GM12878 (cell line): ENCODE measurements around the gene QRFP. TPM values are rescaled to one million over a fixed set of nuclear protein-coding genes. Genes with fewer than 3 reads are reported as not detected.

Experiments
- ATAC-seq: fragments of 200-7000 bp; cut with Tn5 transposase; 3 replicates; pipeline ENCODE4 v1.9.1; 2020; ENCODE audit warnings: mild to moderate bottlenecking, moderate library complexity
- BruUV-seq: library from RNA; stranded (reverse); fragments of 400-500 nt; replicated peaks from 2 replicates; lab custom pipeline; 2021; lab: Mats Ljungman, UMichigan
- CTCF ChIA-PET: fragments of 300-600 bp; sonication (Branson Sonifier 250); formaldehyde crosslinking; extraction: SDS; loops from one replicate; lab custom pipeline; 2021; ENCODE audit warnings: inconsistent platforms; lab: Yijun Ruan, JAX
- POLR2A ChIA-PET: fragments of 350-600 bp; formaldehyde crosslinking; extraction: SDS; loops from one replicate; lab custom pipeline; 2021; ENCODE audit warnings: inconsistent platforms; lab: Charles Lee
- RAD21 ChIA-PET: fragments of 300-600 bp; sonication (Branson Sonifier 250); formaldehyde crosslinking; loops from one replicate; lab custom pipeline; 2023; ENCODE audit warnings: antibody characterized with exemption; ENCODE audit not compliant: unreplicated experiment; lab: Charles Lee
- SMC1A ChIA-PET: fragments of 300-600 bp; sonication (Branson Sonifier 250); formaldehyde crosslinking; loops from one replicate; lab custom pipeline; 2023; ENCODE audit not compliant: unreplicated experiment, uncharacterized antibody; lab: Charles Lee
- DNase-seq: peaks from one replicate; pipeline ENCODE4 v3.0.0-alpha.2; 2011; ENCODE audit warnings: low read depth, low spot score
- FAIRE-seq: peaks from 3 replicates; lab custom pipeline; 2011; peaks lifted over from hg19 to GRCh38; lab: Jason Lieb, UNC
- H2AFZ ChIP-seq: 2 replicates; pipeline ENCODE4 v1.6.0; 2011; ENCODE audit warnings: low read depth, low read length, control low read depth; ENCODE audit not compliant: control insufficient read depth
- H3K27ac ChIP-seq: 2 replicates; pipeline ENCODE4 v1.5.1; 2011; ENCODE audit warnings: control low read depth; ENCODE audit not compliant: control insufficient read depth, insufficient read depth
- H3K27me3 ChIP-seq, 2 experiments: replicated peaks in 1 of 2; 2 replicates each; pipeline versions ENCODE4 v1.6.0 to v1.6.1; 2011; ENCODE audit warnings: low read length in 1 of 2; ENCODE audit not compliant: control insufficient read depth in 2 of 2, insufficient read depth in 2 of 2
- H3K36me3 ChIP-seq, 2 experiments: 2 replicates each; pipeline ENCODE4 v1.5.1; 2011; ENCODE audit warnings: low read length in 1 of 2; ENCODE audit not compliant: control insufficient read depth in 2 of 2, insufficient read depth in 2 of 2
- H3K4me1 ChIP-seq: 2 replicates; pipeline ENCODE4 v1.6.1; 2011; ENCODE audit warnings: mild to moderate bottlenecking, low read length, moderate library complexity, mixed read lengths; ENCODE audit not compliant: control insufficient read depth, insufficient read depth
- H3K4me2 ChIP-seq: 2 replicates; pipeline ENCODE4 v1.6.0; 2011; ENCODE audit warnings: control low read depth; ENCODE audit not compliant: control insufficient read depth, insufficient read depth
- H3K4me3 ChIP-seq: fragments of 200-600 bp; sonication (generic); 2 replicates; pipeline ENCODE4 v1.5.1; 2016
- H3K79me2 ChIP-seq: 2 replicates; pipeline ENCODE4 v1.6.0; 2011; ENCODE audit warnings: low read length; ENCODE audit not compliant: control insufficient read depth, insufficient read depth
- H3K9ac ChIP-seq: 2 replicates; pipeline ENCODE4 v1.8.0; 2011; ENCODE audit warnings: low read length, control low read depth, mixed read lengths; ENCODE audit not compliant: control insufficient read depth, insufficient read depth
- H3K9me3 ChIP-seq: replicated peaks from 3 replicates; pipeline ENCODE4 v1.5.1; 2011; ENCODE audit warnings: mild to moderate bottlenecking, low read length; ENCODE audit not compliant: control insufficient read depth, insufficient read depth
- H4K20me1 ChIP-seq: 2 replicates; pipeline ENCODE4 v1.6.0; 2011; ENCODE audit not compliant: control insufficient read depth, insufficient read depth
- BACH1 ChIP-seq: fragments of 450-650 bp; IDR thresholded peaks from 2 replicates; pipeline ENCODE4 v1.6.1; 2017; ENCODE audit warnings: mild to moderate bottlenecking, borderline replicate concordance
- FOS ChIP-seq: IDR thresholded peaks from 3 replicates; pipeline ENCODE4 v1.6.1; 2011; ENCODE audit warnings: borderline replicate concordance; ENCODE audit not compliant: insufficient read length; ENCODE audit errors: extremely low read depth
- LARP7 ChIP-seq: fragments of 450-650 bp; IDR thresholded peaks from 2 replicates; pipeline ENCODE4 v1.6.1; 2017; ENCODE audit warnings: mild to moderate bottlenecking
- NR2C2 ChIP-seq: IDR thresholded peaks from 2 replicates; pipeline ENCODE4 v1.6.1; 2011; ENCODE audit warnings: borderline replicate concordance, low read depth; ENCODE audit not compliant: control insufficient read depth, insufficient read length
- PAX5 ChIP-seq: IDR thresholded peaks from 2 replicates; pipeline ENCODE4 v1.6.1; 2011; ENCODE audit warnings: low read depth, low read length, borderline replicate concordance
- SIN3A ChIP-seq: IDR thresholded peaks from 2 replicates; pipeline ENCODE4 v1.6.1; 2012; ENCODE audit warnings: low read depth, low read length, improper control_type of control experiment
- SREBF1 ChIP-seq: IDR thresholded peaks from 2 replicates; pipeline ENCODE4 v1.6.1; 2012; ENCODE audit warnings: mild to moderate bottlenecking, low read length
- SUPT20H ChIP-seq: IDR thresholded peaks from 2 replicates; pipeline ENCODE4 v1.6.1; 2011; ENCODE audit warnings: low read depth, mild to moderate bottlenecking, low read length, moderate library complexity, borderline replicate concordance; ENCODE audit not compliant: control insufficient read depth
- TCF3 ChIP-seq: IDR thresholded peaks from 2 replicates; pipeline ENCODE4 v1.6.1; 2012; ENCODE audit warnings: low read depth, mild to moderate bottlenecking, low read length, borderline replicate concordance; ENCODE audit not compliant: insufficient read depth
- YY1 ChIP-seq: IDR thresholded peaks from 2 replicates; pipeline ENCODE4 v1.6.1; 2011; ENCODE audit warnings: low read depth, mild to moderate bottlenecking, low read length
- ZNF24 ChIP-seq: fragments of 450-650 bp; IDR thresholded peaks from 2 replicates; pipeline ENCODE4 v1.6.1; 2017; ENCODE audit warnings: antibody characterized with exemption, mild to moderate bottlenecking
- WGBS: methylation state at CpG from one replicate; pipeline ENCODE4 v1.1.6; 2016; ENCODE audit warnings: low lambda C conversion rate; ENCODE audit not compliant: insufficient replicate concordance, insufficient coverage; ENCODE audit errors: missing lambda C conversion rate; 5-methylcytosine and 5-hydroxymethylcytosine counted together
- in situ Hi-C: fragments of 300-500 bp; cut with MboI; formaldehyde crosslinking; loops from 9 replicates; pipeline ENCODE4 v1.14.3; 2018; ENCODE audit warnings: mixed read lengths
- intact Hi-C: fragments of 100-400 bp; cut with micrococcal nuclease; formaldehyde crosslinking; loops from one replicate; pipeline ENCODE4 v1.14.2; 2022; ENCODE audit not compliant: unreplicated experiment
- polyA plus RNA-seq, 11 experiments: library from polyadenylated mRNA; depleted of rRNA in 4 of 11; unstranded in 6 of 11; stranded (reverse) in 5 of 11; fragments of >200 nt; fragmentation: Nextera tagmentation in 4 of 11; fragmentation: Illumina TruSeq in 1 of 11; extraction: Ambion mirVana in 4 of 11; extraction: Trizol in 1 of 11; gene quantifications; 1 replicate in 1 of 11; 2 replicates in 10 of 11; pipeline versions ENCODE4 v1.2.1 to v1.2.3, GENCODE V29; 2011 to 2016; ENCODE audit warnings: inconsistent platforms in 2 of 11, missing spikeins in 2 of 11, low read depth in 1 of 11
- total RNA-seq, 4 experiments: library from RNA; depleted of rRNA in 3 of 4; stranded (reverse); fragments of >200 nt in 3 of 4; fragmentation: Illumina TruSeq in 1 of 4; extraction: Trizol in 1 of 4; gene quantifications; 2 replicates each; pipeline versions ENCODE4 v1.2.1 to v1.2.3, GENCODE V29; 2013 to 2021
- TF ChIP-seq, protein P1 (sequence below): fragments of 450-650 bp; IDR thresholded peaks from 2 replicates; pipeline ENCODE4 v1.6.1; 2017; ENCODE audit warnings: antibody characterized with exemption, mild to moderate bottlenecking, moderate library complexity
- TF ChIP-seq, protein P2 (sequence below): IDR thresholded peaks from 2 replicates; pipeline ENCODE4 v1.6.1; 2012; ENCODE audit warnings: low read depth, low read length, improper control_type of control experiment
- TF ChIP-seq, protein P3 (sequence below), 3 experiments: IDR thresholded peaks in 2 of 3; conservative IDR thresholded peaks in 1 of 3; 2 replicates each; pipeline ENCODE4 v1.5.1; 2011; ENCODE audit warnings: low read depth in 3 of 3, low read length in 3 of 3, mild to moderate bottlenecking in 3 of 3, control low read depth in 2 of 3, moderate library complexity in 2 of 3, inconsistent platforms in 1 of 3, mixed read lengths in 1 of 3; ENCODE audit not compliant: control insufficient read depth in 2 of 3, insufficient read depth in 1 of 3; ENCODE audit errors: extremely low read depth in 1 of 3

QRFP gene
- total and polyA plus RNA-seq, 10 of the 15 experiments (the other 5 are each of a cell fraction or from before 2014, with no cell fraction given), result not detected

DNA sequence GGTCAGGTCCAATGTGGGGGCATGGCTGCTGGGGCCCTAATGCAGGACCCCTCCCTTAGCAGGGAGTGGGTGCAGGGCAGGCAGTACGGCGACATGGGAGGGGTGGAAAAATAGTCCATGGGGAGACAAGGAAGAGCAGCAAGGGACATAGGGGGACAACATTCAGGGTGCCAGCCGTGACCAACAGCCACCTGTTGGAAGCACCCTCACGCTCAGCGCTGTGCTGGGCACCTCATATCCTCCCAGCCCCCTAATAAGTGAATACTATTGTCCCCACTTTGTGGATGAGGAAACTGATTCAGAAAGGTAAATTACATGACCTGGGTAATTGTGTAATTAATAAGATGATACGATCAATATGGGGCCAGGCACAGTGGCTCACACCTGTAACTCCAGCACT, 45.5 kb upstream of the QRFP start (continued):
- no peak for TF ChIP-seq NR2C2
- TF ChIP-seq TCF3, result no peak
- TF ChIP-seq PAX5, result no peak
- no peak for TF ChIP-seq SIN3A

DNA sequence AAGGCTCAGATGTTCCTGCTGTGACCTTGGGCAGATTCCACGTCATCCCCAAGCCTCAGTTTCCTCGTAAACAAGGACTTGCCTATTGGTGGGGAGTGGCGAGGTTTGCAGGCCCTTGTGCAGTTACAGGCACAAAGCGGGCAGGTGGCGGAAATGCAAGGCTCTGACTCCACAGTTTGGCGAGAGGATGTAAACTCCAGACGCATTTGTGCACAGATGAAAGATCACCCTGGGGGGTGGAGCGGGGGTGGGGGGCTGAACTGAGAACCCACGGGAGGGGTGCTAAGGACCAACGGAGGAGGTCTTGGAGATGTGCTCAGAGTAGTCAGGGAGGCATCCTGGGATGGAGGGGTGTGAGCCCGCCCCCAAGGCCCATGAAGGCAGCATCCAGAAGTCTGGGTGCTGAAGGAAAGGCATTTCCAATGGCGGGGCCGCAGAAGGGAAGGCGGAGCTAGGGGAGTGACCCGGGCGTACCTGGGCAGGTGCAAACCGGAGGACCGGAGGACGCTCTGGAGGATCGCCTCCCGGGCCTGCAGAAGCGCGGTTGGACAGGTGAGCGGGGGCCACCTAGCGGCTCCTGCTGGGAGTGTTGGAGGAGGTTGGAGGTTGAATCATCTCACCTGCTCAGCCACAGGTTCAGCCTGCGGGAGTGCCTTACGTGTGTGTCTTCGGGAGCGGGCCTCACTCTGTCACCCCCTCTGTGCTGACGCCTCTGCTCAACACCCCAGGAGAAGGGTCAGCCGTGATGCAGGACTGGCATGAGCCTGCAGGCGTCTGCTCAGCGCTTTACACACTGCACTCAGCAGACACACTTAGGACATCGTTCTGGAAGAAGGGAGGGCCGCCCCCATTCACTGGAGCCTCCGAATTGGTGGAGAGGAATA, 44.3 kb upstream of the QRFP start:
- Histone ChIP-seq H3K4me3 (no peak overlapping the region), H3K9ac (no peak overlapping the region), H3K27me3 (peaks cover 6 to 21% of the 10 kb centered on the region in 2 experiments), H3K79me2 (no peaks in the 10 kb centered on the region), H3K4me2 (peak overlapping the region; percentile 47; the same call in 1 of the 2 replicates), H3K27ac (no peak overlapping the region), H2AFZ (no peak overlapping the region), H3K9me3 (no peaks in the 10 kb centered on the region), H4K20me1 (peaks cover 6% of the 10 kb centered on the region; the same call in 1 of the 2 replicates), H3K4me1 (no peaks in the 10 kb centered on the region; the same call in 1 of the 2 replicates), H3K36me3 (no peaks in the 10 kb centered on the region)
- CTCF ChIA-PET, result interaction anchor here (0.6 to 3.5 kb wide), 2 partner anchors 71 to 74 kb away, joined by 5 to 36 read pairs; no protein-coding TSS in a partner anchor
- POLR2A ChIA-PET, result no interaction called here
- no peak for DNase-seq
- in situ Hi-C loops (loop anchor here (5.0 kb wide), 3 partner anchors 74 to 234 kb away; no protein-coding TSS in a partner anchor), intact Hi-C loops (loop anchor here (1.0 to 2.0 kb wide), 4 partner anchors 71 to 234 kb away; no protein-coding TSS in a partner anchor)
- RAD21 ChIA-PET, result no interaction called here
- no TSS peak for BruUV-seq
- peak; percentile 91 for ATAC-seq
- 9% methylated on average over 36 of the region's 36 CpGs for WGBS
- FAIRE-seq, result peak; percentile 85
- SMC1A ChIA-PET, result no interaction called here
- TF ChIP-seq SREBF1 (no peak), ZNF24 (no peak), LARP7 (peak; percentile 59; the same call in 1 of the 2 replicates), YY1 (peak; percentile 70), FOS (no peak), NR2C2 (no peak), SUPT20H (no peak), BACH1 (peak; percentile 29; the same call in 1 of the 2 replicates)
- TF ChIP-seq, protein P1, sequence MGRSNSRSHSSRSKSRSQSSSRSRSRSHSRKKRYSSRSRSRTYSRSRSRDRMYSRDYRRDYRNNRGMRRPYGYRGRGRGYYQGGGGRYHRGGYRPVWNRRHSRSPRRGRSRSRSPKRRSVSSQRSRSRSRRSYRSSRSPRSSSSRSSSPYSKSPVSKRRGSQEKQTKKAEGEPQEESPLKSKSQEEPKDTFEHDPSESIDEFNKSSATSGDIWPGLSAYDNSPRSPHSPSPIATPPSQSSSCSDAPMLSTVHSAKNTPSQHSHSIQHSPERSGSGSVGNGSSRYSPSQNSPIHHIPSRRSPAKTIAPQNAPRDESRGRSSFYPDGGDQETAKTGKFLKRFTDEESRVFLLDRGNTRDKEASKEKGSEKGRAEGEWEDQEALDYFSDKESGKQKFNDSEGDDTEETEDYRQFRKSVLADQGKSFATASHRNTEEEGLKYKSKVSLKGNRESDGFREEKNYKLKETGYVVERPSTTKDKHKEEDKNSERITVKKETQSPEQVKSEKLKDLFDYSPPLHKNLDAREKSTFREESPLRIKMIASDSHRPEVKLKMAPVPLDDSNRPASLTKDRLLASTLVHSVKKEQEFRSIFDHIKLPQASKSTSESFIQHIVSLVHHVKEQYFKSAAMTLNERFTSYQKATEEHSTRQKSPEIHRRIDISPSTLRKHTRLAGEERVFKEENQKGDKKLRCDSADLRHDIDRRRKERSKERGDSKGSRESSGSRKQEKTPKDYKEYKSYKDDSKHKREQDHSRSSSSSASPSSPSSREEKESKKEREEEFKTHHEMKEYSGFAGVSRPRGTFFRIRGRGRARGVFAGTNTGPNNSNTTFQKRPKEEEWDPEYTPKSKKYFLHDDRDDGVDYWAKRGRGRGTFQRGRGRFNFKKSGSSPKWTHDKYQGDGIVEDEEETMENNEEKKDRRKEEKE, result no peak
- TF ChIP-seq, protein P2, sequence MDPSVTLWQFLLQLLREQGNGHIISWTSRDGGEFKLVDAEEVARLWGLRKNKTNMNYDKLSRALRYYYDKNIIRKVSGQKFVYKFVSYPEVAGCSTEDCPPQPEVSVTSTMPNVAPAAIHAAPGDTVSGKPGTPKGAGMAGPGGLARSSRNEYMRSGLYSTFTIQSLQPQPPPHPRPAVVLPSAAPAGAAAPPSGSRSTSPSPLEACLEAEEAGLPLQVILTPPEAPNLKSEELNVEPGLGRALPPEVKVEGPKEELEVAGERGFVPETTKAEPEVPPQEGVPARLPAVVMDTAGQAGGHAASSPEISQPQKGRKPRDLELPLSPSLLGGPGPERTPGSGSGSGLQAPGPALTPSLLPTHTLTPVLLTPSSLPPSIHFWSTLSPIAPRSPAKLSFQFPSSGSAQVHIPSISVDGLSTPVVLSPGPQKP, result peak; percentile 16; the same call in 1 of the 2 replicates
- TF ChIP-seq, protein P3, sequence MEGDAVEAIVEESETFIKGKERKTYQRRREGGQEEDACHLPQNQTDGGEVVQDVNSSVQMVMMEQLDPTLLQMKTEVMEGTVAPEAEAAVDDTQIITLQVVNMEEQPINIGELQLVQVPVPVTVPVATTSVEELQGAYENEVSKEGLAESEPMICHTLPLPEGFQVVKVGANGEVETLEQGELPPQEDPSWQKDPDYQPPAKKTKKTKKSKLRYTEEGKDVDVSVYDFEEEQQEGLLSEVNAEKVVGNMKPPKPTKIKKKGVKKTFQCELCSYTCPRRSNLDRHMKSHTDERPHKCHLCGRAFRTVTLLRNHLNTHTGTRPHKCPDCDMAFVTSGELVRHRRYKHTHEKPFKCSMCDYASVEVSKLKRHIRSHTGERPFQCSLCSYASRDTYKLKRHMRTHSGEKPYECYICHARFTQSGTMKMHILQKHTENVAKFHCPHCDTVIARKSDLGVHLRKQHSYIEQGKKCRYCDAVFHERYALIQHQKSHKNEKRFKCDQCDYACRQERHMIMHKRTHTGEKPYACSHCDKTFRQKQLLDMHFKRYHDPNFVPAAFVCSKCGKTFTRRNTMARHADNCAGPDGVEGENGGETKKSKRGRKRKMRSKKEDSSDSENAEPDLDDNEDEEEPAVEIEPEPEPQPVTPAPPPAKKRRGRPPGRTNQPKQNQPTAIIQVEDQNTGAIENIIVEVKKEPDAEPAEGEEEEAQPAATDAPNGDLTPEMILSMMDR (IDR thresholded peaks at IDR 0.05 in 2 of 3, conservative IDR thresholded peaks at IDR 0.05 in 1 of 3; ENCODE audit: control insufficient read depth in 2 of 3, extremely low read depth in 1 of 3, insufficient read depth in 1 of 3, low read depth in 3 of 3, low read length in 3 of 3), result peak; percentile 86 to 96 (median 95)
